Germinal center (tissue), 1 donor: ENCODE measurements around the gene FOXC1.

Experiments used
- DNase-seq: peaks from one replicate; pipeline ENCODE4 v3.0.0; 2012; ENCODE audit warnings: mixed read lengths, low spot score

Gene FOXC1

GRCh38 chr6:1643830-1644445, 34.2 kb downstream of the FOXC1 start:
- no peak for DNase-seq

- DNase-seq = no peak
Observed at GRCh38 chr6:1644516-1645060, 34.9 kb downstream of the FOXC1 start.

GRCh38 chr6:1645466-1646185, 35.9 kb downstream of the FOXC1 start:
- DNase-seq = no peak

GRCh38 chr6:1651362-1651761, 41.6 kb downstream of the FOXC1 start:
- DNase-seq = no peak

- DNase-seq = no peak
Observed at GRCh38 chr6:1652842-1653241, 43.1 kb downstream of the FOXC1 start.

- no peak for DNase-seq
Observed at GRCh38 chr6:1654054-1654453, 44.3 kb downstream of the FOXC1 start.

- no peak for DNase-seq
Observed at GRCh38 chr6:1657116-1657770, 47.5 kb downstream of the FOXC1 start.

GRCh38 chr6:1657771-1658165, 48.1 kb downstream of the FOXC1 start:
- DNase-seq = no peak

- DNase-seq = no peak
Observed at GRCh38 chr6:1658212-1659005, 48.7 kb downstream of the FOXC1 start.

- no peak for DNase-seq
Observed at GRCh38 chr6:1659816-1660215, 50.1 kb downstream of the FOXC1 start.

GRCh38 chr6:1662534-1662933, 52.8 kb downstream of the FOXC1 start:
- no peak for DNase-seq
